Measurements from ENCODE around the gene CPSF7.

The CPSF7 gene

GRCh38 chr11:61372659-61373420 is 56.9 kb downstream of the CPSF7 start:
- no peak for TF ChIP-seq CTCF (IDR thresholded peaks at IDR 0.05; ENCODE audit: low read depth, low read length, missing control alignments)

GRCh38 chr11:61370349-61371005 is 59.3 kb downstream of the CPSF7 start:
- no peak for TF ChIP-seq CTCF (IDR thresholded peaks at IDR 0.05; ENCODE audit: low read depth, low read length, missing control alignments)
- H3K4me3 ChIP-seq (ENCODE audit: low read depth, low read length) = no peak overlapping the region
- no peak for DNase-seq (ENCODE audit: low read depth)
- in situ Hi-C loops (cut with HindIII; ENCODE audit: low sequenced_read_pairs) = no loop called here

More at GRCh38 chr11:61372659-61373420, 56.9 kb downstream of the CPSF7 start:
- no peak for DNase-seq (ENCODE audit: low read depth)
- in situ Hi-C loops (cut with HindIII; ENCODE audit: low sequenced_read_pairs) = no loop called here
- no peak overlapping the region for H3K4me3 ChIP-seq (ENCODE audit: low read depth, low read length)

- TF ChIP-seq CTCF (IDR thresholded peaks at IDR 0.05; ENCODE audit: low read depth, low read length, missing control alignments) = no peak
- peak; percentile 43 for DNase-seq (ENCODE audit: low read depth)
- in situ Hi-C loops (cut with HindIII; ENCODE audit: low sequenced_read_pairs) = no loop called here
- H3K4me3 ChIP-seq (ENCODE audit: low read depth, low read length) = no peak overlapping the region
Observed at GRCh38 chr11:61369372-61370348, 60.1 kb downstream of the CPSF7 start.

- in situ Hi-C loops (cut with HindIII; ENCODE audit: low sequenced_read_pairs) = no loop called here
- TF ChIP-seq CTCF (IDR thresholded peaks at IDR 0.05; ENCODE audit: low read depth, low read length, missing control alignments) = no peak
- no peak for DNase-seq (ENCODE audit: low read depth)
- no peak overlapping the region for H3K4me3 ChIP-seq (ENCODE audit: low read depth, low read length)
Observed at GRCh38 chr11:61368646-61369045, 61.1 kb downstream of the CPSF7 start.

GRCh38 chr11:61367406-61367805 is 62.4 kb downstream of the CPSF7 start:
- TF ChIP-seq CTCF (IDR thresholded peaks at IDR 0.05; ENCODE audit: low read depth, low read length, missing control alignments) = no peak
- in situ Hi-C loops (cut with HindIII; ENCODE audit: low sequenced_read_pairs) = no loop called here
- no peak for DNase-seq (ENCODE audit: low read depth)
- H3K4me3 ChIP-seq (ENCODE audit: low read depth, low read length) = no peak overlapping the region

Data from astrocyte of the cerebellum (primary cell).